DOHH2 (cell line): ENCODE data around the gene LORICRIN.

Source experiments
- H3F3A ChIP-seq: fragments of 200-600 bp; sonication (generic), shearing (Covaris generic); 2 replicates; pipeline ENCODE4 v1.6.0; 2016; ENCODE audit warnings: antibody characterized with exemption, mild to moderate bottlenecking; ENCODE audit not compliant: control insufficient read depth, insufficient read depth
- H3K27ac ChIP-seq: fragments of 200-600 bp; sonication (generic); 2 replicates; pipeline ENCODE4 v1.5.1; 2014; ENCODE audit warnings: low read depth, mild to moderate bottlenecking, low read length, moderate library complexity
- H3K27me3 ChIP-seq: fragments of 200-600 bp; sonication (generic); 2 replicates; pipeline ENCODE4 v1.6.1; 2014; ENCODE audit warnings: mild to moderate bottlenecking, low read length, mixed read lengths; ENCODE audit not compliant: control insufficient read depth
- H3K36me3 ChIP-seq: fragments of 200-600 bp; sonication (generic); 2 replicates; pipeline ENCODE4 v1.6.1; 2014; ENCODE audit warnings: mild to moderate bottlenecking, low read length, moderate library complexity, mixed read lengths; ENCODE audit not compliant: control insufficient read depth
- H3K4me1 ChIP-seq: fragments of 200-600 bp; sonication (generic); 2 replicates; pipeline ENCODE4 v1.6.1; 2014; ENCODE audit warnings: mild to moderate bottlenecking, low read length, mixed read lengths; ENCODE audit not compliant: control insufficient read depth
- H3K4me2 ChIP-seq: fragments of 200-600 bp; sonication (generic); 2 replicates; pipeline ENCODE4 v1.6.0; 2014; ENCODE audit warnings: mild to moderate bottlenecking, low read length, moderate library complexity
- H3K4me3 ChIP-seq: fragments of 200-600 bp; sonication (generic); 2 replicates; pipeline ENCODE4 v1.5.1; 2014; ENCODE audit warnings: mild to moderate bottlenecking, low read length, mixed read lengths
- H3K79me2 ChIP-seq: fragments of 200-600 bp; sonication (generic); 2 replicates; pipeline ENCODE4 v1.6.1; 2014; ENCODE audit warnings: mild to moderate bottlenecking, low read length, mixed read lengths; ENCODE audit not compliant: control insufficient read depth
- H3K9me2 ChIP-seq: fragments of 200-600 bp; sonication (generic); replicated peaks from 2 replicates; pipeline ENCODE4 v1.6.1; 2014; ENCODE audit warnings: mild to moderate bottlenecking, low read length, mixed read lengths; ENCODE audit not compliant: control insufficient read depth
- H3K9me3 ChIP-seq: fragments of 200-600 bp; sonication (generic); 2 replicates; pipeline ENCODE4 v1.6.1; 2014; ENCODE audit warnings: antibody characterized with exemption, low read length, mixed read lengths; ENCODE audit not compliant: control insufficient read depth, insufficient read depth
- H4K20me1 ChIP-seq: fragments of 200-600 bp; sonication (generic); 2 replicates; pipeline ENCODE4 v1.6.0; 2014; ENCODE audit warnings: low read depth, mild to moderate bottlenecking, antibody characterized with exemption, low read length, moderate library complexity; ENCODE audit not compliant: control insufficient read depth, insufficient read depth
- EZH2phosphoT487 ChIP-seq: fragments of 200-600 bp; sonication (generic); IDR thresholded peaks from 2 replicates; pipeline ENCODE4 v1.6.1; 2017; ENCODE audit warnings: borderline replicate concordance, mild to moderate bottlenecking, antibody characterized with exemption, low read length, moderate library complexity, mixed read lengths
- TF ChIP-seq, protein P1 (sequence below): fragments of 200-600 bp; sonication (generic); IDR thresholded peaks from one replicate; pipeline ENCODE4 v1.5.1; 2014; ENCODE audit warnings: antibody characterized with exemption, mild to moderate bottlenecking, low read depth, low read length; ENCODE audit not compliant: poor library complexity, severe bottlenecking

LORICRIN gene

DNA sequence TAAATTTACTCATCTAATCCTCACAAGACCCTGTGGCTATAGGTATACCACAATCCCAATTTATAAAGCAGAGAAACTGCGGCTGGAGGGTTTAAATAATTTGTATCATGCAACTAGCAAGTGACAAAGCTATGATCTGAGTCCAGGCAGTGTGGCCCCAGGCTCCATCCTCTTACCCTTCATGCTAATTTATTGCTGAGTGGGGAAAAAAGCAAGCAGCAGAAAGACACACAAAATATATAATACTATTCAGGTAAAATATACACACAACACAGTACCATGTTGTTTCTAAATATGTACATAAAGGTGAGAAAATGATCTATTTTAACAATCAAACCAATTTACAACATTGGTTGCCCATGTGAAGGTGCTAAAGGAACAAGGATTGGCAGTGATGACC is 17.3 kb upstream of the LORICRIN start:
- Histone ChIP-seq H3K9me3 (no peaks in the 10 kb centered on the region), H3K79me2 (no peaks in the 10 kb centered on the region), H3K4me2 (no peak overlapping the region), H4K20me1 (no peaks in the 10 kb centered on the region; the same call in 1 of the 2 replicates), H3K27ac (no peak overlapping the region), H3K4me1 (no peaks in the 10 kb centered on the region), H3K9me2 (no peaks in the 10 kb centered on the region), H3K4me3 (no peak overlapping the region), H3F3A (no peaks in the 10 kb centered on the region), H3K36me3 (no peaks in the 10 kb centered on the region), H3K27me3 (no peaks in the 10 kb centered on the region)
- TF ChIP-seq, protein P1, sequence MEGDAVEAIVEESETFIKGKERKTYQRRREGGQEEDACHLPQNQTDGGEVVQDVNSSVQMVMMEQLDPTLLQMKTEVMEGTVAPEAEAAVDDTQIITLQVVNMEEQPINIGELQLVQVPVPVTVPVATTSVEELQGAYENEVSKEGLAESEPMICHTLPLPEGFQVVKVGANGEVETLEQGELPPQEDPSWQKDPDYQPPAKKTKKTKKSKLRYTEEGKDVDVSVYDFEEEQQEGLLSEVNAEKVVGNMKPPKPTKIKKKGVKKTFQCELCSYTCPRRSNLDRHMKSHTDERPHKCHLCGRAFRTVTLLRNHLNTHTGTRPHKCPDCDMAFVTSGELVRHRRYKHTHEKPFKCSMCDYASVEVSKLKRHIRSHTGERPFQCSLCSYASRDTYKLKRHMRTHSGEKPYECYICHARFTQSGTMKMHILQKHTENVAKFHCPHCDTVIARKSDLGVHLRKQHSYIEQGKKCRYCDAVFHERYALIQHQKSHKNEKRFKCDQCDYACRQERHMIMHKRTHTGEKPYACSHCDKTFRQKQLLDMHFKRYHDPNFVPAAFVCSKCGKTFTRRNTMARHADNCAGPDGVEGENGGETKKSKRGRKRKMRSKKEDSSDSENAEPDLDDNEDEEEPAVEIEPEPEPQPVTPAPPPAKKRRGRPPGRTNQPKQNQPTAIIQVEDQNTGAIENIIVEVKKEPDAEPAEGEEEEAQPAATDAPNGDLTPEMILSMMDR, result no peak
- TF ChIP-seq EZH2phosphoT487, result no peak

DNA sequence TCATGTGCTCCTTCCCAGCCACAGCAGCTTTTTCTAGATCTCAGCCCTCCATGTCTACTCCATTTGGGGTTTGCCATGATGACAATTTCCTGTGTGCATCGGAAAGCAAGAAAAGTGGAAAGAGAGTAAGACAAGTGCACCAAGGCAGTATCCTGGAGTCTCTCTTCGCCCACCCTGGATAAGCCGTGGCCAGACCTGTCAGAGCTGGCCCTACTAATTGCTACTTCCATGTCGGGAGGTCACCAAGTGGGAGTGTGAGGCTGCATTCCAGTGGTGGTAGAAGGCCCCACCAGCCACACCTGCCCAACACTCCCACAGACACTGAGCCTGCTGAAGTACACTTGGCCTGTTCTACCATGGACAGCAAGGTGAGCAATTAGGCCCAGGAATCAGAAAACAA is 14.0 kb upstream of the LORICRIN start:
- Histone ChIP-seq H3K9me2 (no peaks in the 10 kb centered on the region), H3K27ac (no peak overlapping the region), H3K79me2 (no peaks in the 10 kb centered on the region), H4K20me1 (no peaks in the 10 kb centered on the region; the same call in 1 of the 2 replicates), H3K27me3 (no peaks in the 10 kb centered on the region), H3K36me3 (no peaks in the 10 kb centered on the region), H3F3A (no peaks in the 10 kb centered on the region), H3K4me3 (no peak overlapping the region), H3K4me2 (no peak overlapping the region), H3K4me1 (no peaks in the 10 kb centered on the region), H3K9me3 (no peaks in the 10 kb centered on the region)
- TF ChIP-seq, protein P1, result no peak
- TF ChIP-seq EZH2phosphoT487, result no peak

DNA sequence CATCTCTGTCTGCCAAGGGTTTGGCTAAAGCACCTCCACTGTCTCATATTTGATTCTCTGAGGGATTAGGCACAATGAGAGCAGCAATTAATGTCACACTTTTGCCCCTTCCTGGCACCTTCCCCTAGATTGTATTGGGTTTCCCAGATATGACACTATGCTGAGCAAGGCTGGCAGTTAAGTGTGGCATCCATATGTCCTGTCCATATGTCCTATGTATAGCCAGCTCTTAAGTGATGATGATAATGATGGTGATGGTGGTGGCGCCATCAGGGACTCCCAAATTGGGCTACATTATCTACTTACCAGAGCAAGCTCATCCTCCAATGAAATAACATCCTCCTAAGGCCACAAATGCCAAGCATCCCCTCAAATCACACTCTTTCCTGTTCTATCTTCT is 13.5 kb upstream of the LORICRIN start:
- Histone ChIP-seq H3K4me3 (no peak overlapping the region), H3K27ac (no peak overlapping the region), H3K4me2 (no peak overlapping the region), H3K4me1 (no peaks in the 10 kb centered on the region), H3K27me3 (no peaks in the 10 kb centered on the region), H4K20me1 (no peaks in the 10 kb centered on the region; the same call in 1 of the 2 replicates), H3K79me2 (no peaks in the 10 kb centered on the region), H3F3A (no peaks in the 10 kb centered on the region), H3K9me3 (no peaks in the 10 kb centered on the region), H3K9me2 (no peaks in the 10 kb centered on the region), H3K36me3 (no peaks in the 10 kb centered on the region)
- no peak for TF ChIP-seq EZH2phosphoT487
- TF ChIP-seq, protein P1, result no peak

DNA sequence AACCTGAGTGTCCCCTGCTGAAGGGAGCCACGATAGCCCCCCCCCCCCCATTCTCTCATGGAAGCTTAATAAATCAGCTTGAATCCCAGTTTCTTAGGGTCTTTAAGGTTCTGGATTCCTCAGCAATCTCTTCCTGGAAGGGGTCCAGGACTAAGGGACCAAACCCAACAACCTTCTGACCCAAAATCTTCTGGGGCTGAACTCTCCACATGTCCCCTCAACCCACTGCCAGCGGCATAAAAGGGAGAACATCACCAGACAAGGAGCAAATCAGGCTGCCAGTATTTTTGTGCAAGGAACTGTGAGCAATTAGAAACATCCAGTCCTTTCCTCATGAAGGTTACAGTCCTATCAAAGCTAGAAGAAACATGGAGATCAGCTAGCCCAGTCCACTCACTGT is 12.7 kb upstream of the LORICRIN start:
- H3F3A ChIP-seq, result no peaks in the 10 kb centered on the region
- H3K36me3 ChIP-seq, result no peaks in the 10 kb centered on the region
- no peaks in the 10 kb centered on the region for H3K79me2 ChIP-seq
- no peak overlapping the region for H3K4me3 ChIP-seq
- TF ChIP-seq, protein P1, result no peak
- TF ChIP-seq EZH2phosphoT487, result no peak
- H3K4me1 ChIP-seq, result no peaks in the 10 kb centered on the region
- H3K9me3 ChIP-seq, result no peaks in the 10 kb centered on the region
- H3K27ac ChIP-seq, result no peak overlapping the region
- no peaks in the 10 kb centered on the region for H4K20me1 ChIP-seq
- no peaks in the 10 kb centered on the region for H3K27me3 ChIP-seq
- H3K4me2 ChIP-seq, result no peak overlapping the region
- no peaks in the 10 kb centered on the region for H3K9me2 ChIP-seq
